Tibial nerve (tissue), 4 donors: Measurements from ENCODE around the gene FEZF2.

ENCODE experiments used
- CTCF ChIP-seq, 5 experiments: fragments of 200-600 bp in 3 of 5; fragments of 450-650 bp in 2 of 5; sonication (generic) in 3 of 5; IDR thresholded peaks; one replicate each; pipeline ENCODE4 v1.5.1; 2016 to 2019; ENCODE audit warnings: antibody characterized with exemption in 5 of 5, mild to moderate bottlenecking in 3 of 5, moderate library complexity in 2 of 5
- EP300 ChIP-seq, 2 donors: sonication (generic); formaldehyde crosslinking; IDR thresholded peaks; one replicate each; pipeline ENCODE4 v1.6.1; 2017; ENCODE audit warnings: antibody characterized with exemption in 2 of 2, mild to moderate bottlenecking in 1 of 2
- POLR2A ChIP-seq, 2 donors: fragments of 450-650 bp; IDR thresholded peaks; one replicate each; pipeline ENCODE4 v1.6.1; 2017; ENCODE audit warnings: antibody characterized with exemption in 2 of 2, mild to moderate bottlenecking in 2 of 2, moderate library complexity in 2 of 2

- TF ChIP-seq CTCF (IDR thresholded peaks at IDR 0.05) (no peak), POLR2A (IDR thresholded peaks at IDR 0.05) (no peak), EP300 (IDR thresholded peaks at IDR 0.05) (no peak)
These were observed 5.6 kb downstream of the FEZF2 start for GRCh38 chr3:62367763-62368195.
